Lung (tissue), 12 donors: ENCODE measurements around the gene NLRP9. TPM values are rescaled to one million over a fixed set of nuclear protein-coding genes. Genes with fewer than 3 reads are reported as not detected.

ENCODE experiments used
- ATAC-seq: fragments of 200-7000 bp; cut with Tn5 transposase; one replicate; pipeline ENCODE4 v1.9.1; 2020; ENCODE audit warnings: moderate number of reproducible peaks; ENCODE audit not compliant: insufficient read depth, low FRiP score
- DNase-seq, 3 donors: peaks; one replicate each; pipeline ENCODE4 v3.0.0-alpha.2; 2013 to 2017
- H3K27ac ChIP-seq, 2 donors: one replicate each; pipeline ENCODE4 v1.5.1; 2013; ENCODE audit warnings: mild to moderate bottlenecking in 2 of 2, moderate library complexity in 2 of 2, control low read depth in 1 of 2, inconsistent platforms in 1 of 2, low read depth in 1 of 2, low read length in 1 of 2
- H3K27me3 ChIP-seq, 3 donors: one replicate each; pipeline ENCODE4 v1.5.1; 2013; ENCODE audit warnings: low read length in 2 of 3; ENCODE audit not compliant: control insufficient read depth in 3 of 3, insufficient read depth in 3 of 3
- H3K36me3 ChIP-seq, 4 donors: one replicate each; pipeline ENCODE4 v1.5.1; 2013; ENCODE audit warnings: low read length in 4 of 4, mild to moderate bottlenecking in 1 of 4, moderate library complexity in 1 of 4; ENCODE audit not compliant: control insufficient read depth in 4 of 4, insufficient read depth in 4 of 4
- H3K4me1 ChIP-seq, 5 donors: one replicate each; pipeline ENCODE4 v1.5.1; 2013; ENCODE audit warnings: low read length in 5 of 5, mild to moderate bottlenecking in 2 of 5, moderate library complexity in 1 of 5; ENCODE audit not compliant: control insufficient read depth in 5 of 5, insufficient read depth in 5 of 5
- H3K4me3 ChIP-seq: one replicate; pipeline ENCODE4 v1.5.1; 2013; ENCODE audit warnings: mild to moderate bottlenecking, control low read depth, moderate library complexity
- H3K9ac ChIP-seq, 2 donors: one replicate each; pipeline ENCODE4 v1.5.1; 2013; ENCODE audit warnings: low read length in 2 of 2, control low read depth in 1 of 2; ENCODE audit not compliant: insufficient read depth in 1 of 2
- H3K9me3 ChIP-seq, 4 donors: one replicate each; pipeline ENCODE4 v1.5.1; 2013; ENCODE audit warnings: low read length in 3 of 4, mild to moderate bottlenecking in 1 of 4, moderate library complexity in 1 of 4; ENCODE audit not compliant: control insufficient read depth in 4 of 4, insufficient read depth in 3 of 4
- WGBS, 2 donors: extraction: QIAGEN DNeasy Blood & Tissue Kit; methylation state at CpG; one replicate each; pipeline ENCODE4 v1.1.7; 2013; 5-methylcytosine and 5-hydroxymethylcytosine counted together
- polyA plus RNA-seq, 2 donors: library from polyadenylated mRNA; stranded (reverse); fragments of 200-250 nt; gene quantifications; one replicate each; pipeline ENCODE4 v1.2.1, GENCODE V29; 2013
- total RNA-seq, 2 donors: library from RNA; depleted of rRNA in 1 of 2; stranded (reverse); fragments of >200 nt in 1 of 2; gene quantifications; one replicate each; pipeline ENCODE4 v1.2.1, GENCODE V29; 2014 to 2021
- TF ChIP-seq, protein P1 (sequence below): IDR thresholded peaks from 2 replicates; pipeline ENCODE4 v1.5.1; 2012; ENCODE audit warnings: mild to moderate bottlenecking; ENCODE audit errors: control extremely low read depth, extremely low read depth
- donor health status: control.
- donor health status: control.
- donor health status: Bipolar disorder and iron deficiency.
- donor health status: healthy.
- donor health status: DM: yes; HTN: yes; CAD: no.

NLRP9 gene
- total and polyA plus RNA-seq, 4 donors: not detected

DNA sequence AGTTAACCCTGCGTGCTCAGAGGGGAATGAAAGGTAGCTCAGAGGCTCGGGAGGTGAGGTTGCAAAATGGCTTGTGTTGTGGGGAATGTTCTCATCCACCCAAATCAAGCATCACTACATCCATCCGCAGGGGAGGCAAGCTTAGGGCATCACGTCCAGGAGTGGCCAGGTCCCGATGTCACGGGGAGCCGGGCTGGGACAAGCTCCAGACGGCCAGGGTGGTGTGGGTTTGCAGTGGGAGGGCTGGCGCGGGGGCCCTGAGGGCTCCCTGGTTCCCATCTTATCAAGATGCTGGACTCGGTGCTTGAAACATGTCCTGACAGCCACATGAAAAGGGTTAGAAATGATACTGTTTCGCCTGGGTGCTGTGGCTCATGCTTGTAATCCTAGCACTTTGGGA is 37.4 kb downstream of the NLRP9 start:
- Histone ChIP-seq H3K36me3 (peaks cover 3 to 37% (median 16%) of the 10 kb centered on the region in 4 donors), H3K27me3 (no peaks in the 10 kb centered on the region), H3K27ac (no peak overlapping the region), H3K4me1 (no peaks in the 10 kb centered on the region), H3K9ac (no peak overlapping the region), H3K4me3 (no peak overlapping the region), H3K9me3 (no peaks in the 10 kb centered on the region)
- TF ChIP-seq, protein P1, sequence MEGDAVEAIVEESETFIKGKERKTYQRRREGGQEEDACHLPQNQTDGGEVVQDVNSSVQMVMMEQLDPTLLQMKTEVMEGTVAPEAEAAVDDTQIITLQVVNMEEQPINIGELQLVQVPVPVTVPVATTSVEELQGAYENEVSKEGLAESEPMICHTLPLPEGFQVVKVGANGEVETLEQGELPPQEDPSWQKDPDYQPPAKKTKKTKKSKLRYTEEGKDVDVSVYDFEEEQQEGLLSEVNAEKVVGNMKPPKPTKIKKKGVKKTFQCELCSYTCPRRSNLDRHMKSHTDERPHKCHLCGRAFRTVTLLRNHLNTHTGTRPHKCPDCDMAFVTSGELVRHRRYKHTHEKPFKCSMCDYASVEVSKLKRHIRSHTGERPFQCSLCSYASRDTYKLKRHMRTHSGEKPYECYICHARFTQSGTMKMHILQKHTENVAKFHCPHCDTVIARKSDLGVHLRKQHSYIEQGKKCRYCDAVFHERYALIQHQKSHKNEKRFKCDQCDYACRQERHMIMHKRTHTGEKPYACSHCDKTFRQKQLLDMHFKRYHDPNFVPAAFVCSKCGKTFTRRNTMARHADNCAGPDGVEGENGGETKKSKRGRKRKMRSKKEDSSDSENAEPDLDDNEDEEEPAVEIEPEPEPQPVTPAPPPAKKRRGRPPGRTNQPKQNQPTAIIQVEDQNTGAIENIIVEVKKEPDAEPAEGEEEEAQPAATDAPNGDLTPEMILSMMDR: no peak
- no peak for ATAC-seq
- whole genome bisulfite sequencing, 2 donors: 96% methylated on average over 12 of the region's 12 CpGs
- no peak for DNase-seq

DNA sequence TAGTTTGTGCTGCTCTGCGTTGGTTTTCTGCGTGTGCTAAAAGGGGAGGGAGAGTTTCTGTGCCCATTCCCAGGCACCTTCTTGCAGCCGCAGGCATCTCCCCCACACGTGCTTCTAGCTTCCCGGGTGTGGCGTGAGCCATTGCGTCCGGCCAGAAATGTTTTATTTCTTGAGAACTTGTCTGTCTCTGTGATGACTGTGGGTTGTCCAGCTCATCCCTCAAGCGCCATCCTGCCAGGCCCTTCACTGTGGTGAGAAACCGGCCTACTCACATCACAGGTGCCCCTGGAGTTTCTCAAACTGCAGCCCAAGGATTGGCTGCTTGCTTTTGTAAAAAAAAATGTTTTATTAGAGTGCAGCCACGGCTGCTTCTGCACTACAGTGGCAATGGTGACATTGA is 39.0 kb downstream of the NLRP9 start:
- no peak for ATAC-seq
- Histone ChIP-seq H3K9me3 (no peaks in the 10 kb centered on the region), H3K36me3 (peaks cover 3 to 49% (median 11%) of the 10 kb centered on the region in 4 donors), H3K27me3 (no peaks in the 10 kb centered on the region), H3K27ac (no peak overlapping the region), H3K4me3 (no peak overlapping the region), H3K9ac (no peak overlapping the region), H3K4me1 (no peaks in the 10 kb centered on the region)
- TF ChIP-seq, protein P1: no peak
- 88 to 93% methylated on average over 11 of the region's 11 CpGs for WGBS, 2 donors
- DNase-seq: no peak

DNA sequence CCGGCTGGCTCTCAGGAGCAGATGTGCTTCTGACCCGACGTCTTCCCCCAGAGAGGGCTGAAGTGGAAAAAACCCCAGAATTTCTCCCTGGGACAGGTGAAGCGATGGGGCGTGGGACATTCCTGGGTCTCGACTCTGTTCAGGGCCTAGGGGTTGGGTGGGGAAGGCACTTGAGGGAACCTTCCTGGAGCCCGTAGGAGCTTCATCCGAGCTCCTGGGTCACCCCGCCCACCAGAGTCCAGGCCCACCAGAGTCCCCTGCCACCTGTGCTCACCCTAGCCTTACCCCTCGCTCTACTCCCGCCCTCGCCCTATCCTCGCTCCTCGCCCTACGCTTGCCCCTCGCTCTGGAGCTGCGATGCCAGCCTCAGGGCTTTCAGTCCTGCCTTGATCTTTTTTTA is 39.9 kb downstream of the NLRP9 start:
- TF ChIP-seq, protein P1: no peak
- WGBS, 2 donors: 96% methylated on average over 17 of the region's 17 CpGs
- Histone ChIP-seq H3K9ac (no peak overlapping the region), H3K27ac (no peak overlapping the region), H3K36me3 (peaks cover 6 to 56% (median 11%) of the 10 kb centered on the region in 4 donors), H3K4me3 (no peak overlapping the region), H3K4me1 (no peaks in the 10 kb centered on the region), H3K27me3 (no peaks in the 10 kb centered on the region), H3K9me3 (no peaks in the 10 kb centered on the region)
- DNase-seq: no peak
- ATAC-seq: no peak

DNA sequence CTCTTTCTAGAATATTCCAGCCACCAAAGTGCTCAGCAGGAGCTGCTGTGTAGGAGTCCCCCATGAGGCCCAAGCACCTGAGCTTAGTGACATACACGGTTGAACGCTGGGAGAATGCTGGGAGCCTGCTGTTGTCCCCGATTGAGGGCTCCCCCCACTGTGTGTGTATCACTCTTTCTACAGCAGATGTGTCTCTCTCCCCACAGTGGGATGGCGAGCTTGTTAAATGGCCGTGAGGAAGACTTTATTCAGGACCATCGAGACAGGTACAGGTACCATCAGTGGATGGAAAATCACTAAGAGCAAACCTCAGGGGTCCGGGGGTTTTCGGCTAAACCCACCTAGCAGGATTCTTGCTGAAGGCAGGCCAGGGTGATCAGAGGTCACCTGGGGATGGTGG is 40.5 kb downstream of the NLRP9 start:
- H3K27ac ChIP-seq: no peak overlapping the region
- H3K27me3 ChIP-seq: no peaks in the 10 kb centered on the region
- H3K9ac ChIP-seq: no peak overlapping the region
- H3K9me3 ChIP-seq: no peaks in the 10 kb centered on the region
- peaks cover 8 to 61% (median 11%) of the 10 kb centered on the region in 4 donors for H3K36me3 ChIP-seq
- no peaks in the 10 kb centered on the region for H3K4me1 ChIP-seq
- ATAC-seq (no peak), DNase-seq (no peak)
- TF ChIP-seq, protein P1: no peak
- WGBS, 2 donors: 94 to 96% methylated on average over 8 of the region's 8 CpGs
- no peak overlapping the region for H3K4me3 ChIP-seq
